Spleen (tissue), 7 donors: ENCODE data around the gene CD9.

Source experiments
- CTCF ChIP-seq, 11 experiments: fragments of 200-600 bp in 7 of 11; fragments of 450-650 bp in 4 of 11; sonication (generic) in 4 of 11; IDR thresholded peaks in 8 of 11; conservative IDR thresholded peaks in 3 of 11; 1 replicate in 7 of 11; 2 replicates in 4 of 11; pipeline versions ENCODE4 v1.4.0 to v1.8.0; 2016 to 2021; ENCODE audit warnings: antibody characterized with exemption in 11 of 11, inconsistent platforms in 4 of 11, mild to moderate bottlenecking in 1 of 11
- POLR2A ChIP-seq, 3 donors: fragments of 450-650 bp; IDR thresholded peaks; one replicate each; pipeline ENCODE4 v1.5.1; 2017; ENCODE audit warnings: antibody characterized with exemption in 3 of 3, mild to moderate bottlenecking in 1 of 3
- POLR2AphosphoS5 ChIP-seq, 3 donors: sonication (generic); formaldehyde crosslinking; IDR thresholded peaks; one replicate each; pipeline ENCODE4 v1.5.1; 2017; ENCODE audit warnings: antibody characterized with exemption in 3 of 3
- donor health status: DM: no; HTN: no; CAD: no; lungs with moderate emphysema.
- donor health status: DM: no; HTN: no; CAD: no.
- donor health status: DM: no; HTN: no; CAD: no.

- TF ChIP-seq CTCF (IDR thresholded peaks at IDR 0.05 in 8 of 11, conservative IDR thresholded peaks at IDR 0.05 in 3 of 11) = no peak
- no peak for TF ChIP-seq POLR2AphosphoS5 (IDR thresholded peaks at IDR 0.05)
- no peak for TF ChIP-seq POLR2A (IDR thresholded peaks at IDR 0.05)
Measured at GRCh38 chr12:6229224-6230218, 29.3 kb downstream of the CD9 start.
